HFFc6 (cell line): Measurements from ENCODE around the gene DAZAP2. TPM values are rescaled to one million over a fixed set of nuclear protein-coding genes. Genes with fewer than 3 reads are reported as not detected.

ENCODE experiments used
- DNase-seq: peaks from one replicate; pipeline ENCODE4 v3.0.0-alpha.2; 2018
- H3K27ac Mint-ChIP-seq: 2 replicates; pipeline ENCODE4 v1.8.0; 2020; ENCODE audit warnings: mild to moderate bottlenecking, mixed read lengths
- H3K27me3 Mint-ChIP-seq: 2 replicates; pipeline ENCODE4 v1.8.0; 2021; ENCODE audit warnings: mild to moderate bottlenecking, moderate library complexity, mixed read lengths; ENCODE audit not compliant: insufficient read depth
- H3K36me3 Mint-ChIP-seq: 2 replicates; pipeline ENCODE4 v1.8.0; 2021; ENCODE audit warnings: low read depth, mixed read lengths
- H3K4me1 Mint-ChIP-seq: 2 replicates; pipeline ENCODE4 v1.8.0; 2020; ENCODE audit warnings: low read depth, mixed read lengths
- H3K4me3 Mint-ChIP-seq: 2 replicates; pipeline ENCODE4 v1.8.0; 2020; ENCODE audit warnings: mild to moderate bottlenecking, moderate library complexity, mixed read lengths
- H3K9me3 Mint-ChIP-seq: 2 replicates; pipeline ENCODE4 v1.8.0; 2020; ENCODE audit warnings: mild to moderate bottlenecking, mixed read lengths
- long read RNA-seq: library from polyadenylated mRNA; unstranded; transcript quantifications from one replicate; pipeline ENCODE4 v2.0.0, GENCODE V29; 2019
- total RNA-seq, 6 experiments: library from RNA; stranded (reverse); fragmentation: NEBNext Ultra II Directional; extraction: Animal tissue kit (Norgen Biotek cat#: 25700); gene quantifications; 2 replicates in 1 of 6; 3 replicates in 5 of 6; pipeline ENCODE4 v1.2.3, GENCODE V29; 2021
- TF ChIP-seq, protein P1 (sequence below): fragments of 200-600 bp; sonication (generic); IDR thresholded peaks from 2 replicates; pipeline ENCODE4 v1.5.0; 2021; ENCODE audit warnings: antibody characterized with exemption, mild to moderate bottlenecking

Gene DAZAP2, protein sequence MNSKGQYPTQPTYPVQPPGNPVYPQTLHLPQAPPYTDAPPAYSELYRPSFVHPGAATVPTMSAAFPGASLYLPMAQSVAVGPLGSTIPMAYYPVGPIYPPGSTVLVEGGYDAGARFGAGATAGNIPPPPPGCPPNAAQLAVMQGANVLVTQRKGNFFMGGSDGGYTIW
- total RNA-seq: 100 to 1,000 TPM in 4 of 6 experiments, 10 to 100 TPM in 2; 84.7 to 137 (median 117) TPM
- long read RNA-seq, transcript DAZAP2-201 (4 exons, 2,598 nt): major isoform, 68 of 85 reads
- long read RNA-seq, partial matches to known transcripts: 2 of 85 reads
- long read RNA-seq, other reads (novel, unspliced or antisense): 11 of 85 reads

DNA sequence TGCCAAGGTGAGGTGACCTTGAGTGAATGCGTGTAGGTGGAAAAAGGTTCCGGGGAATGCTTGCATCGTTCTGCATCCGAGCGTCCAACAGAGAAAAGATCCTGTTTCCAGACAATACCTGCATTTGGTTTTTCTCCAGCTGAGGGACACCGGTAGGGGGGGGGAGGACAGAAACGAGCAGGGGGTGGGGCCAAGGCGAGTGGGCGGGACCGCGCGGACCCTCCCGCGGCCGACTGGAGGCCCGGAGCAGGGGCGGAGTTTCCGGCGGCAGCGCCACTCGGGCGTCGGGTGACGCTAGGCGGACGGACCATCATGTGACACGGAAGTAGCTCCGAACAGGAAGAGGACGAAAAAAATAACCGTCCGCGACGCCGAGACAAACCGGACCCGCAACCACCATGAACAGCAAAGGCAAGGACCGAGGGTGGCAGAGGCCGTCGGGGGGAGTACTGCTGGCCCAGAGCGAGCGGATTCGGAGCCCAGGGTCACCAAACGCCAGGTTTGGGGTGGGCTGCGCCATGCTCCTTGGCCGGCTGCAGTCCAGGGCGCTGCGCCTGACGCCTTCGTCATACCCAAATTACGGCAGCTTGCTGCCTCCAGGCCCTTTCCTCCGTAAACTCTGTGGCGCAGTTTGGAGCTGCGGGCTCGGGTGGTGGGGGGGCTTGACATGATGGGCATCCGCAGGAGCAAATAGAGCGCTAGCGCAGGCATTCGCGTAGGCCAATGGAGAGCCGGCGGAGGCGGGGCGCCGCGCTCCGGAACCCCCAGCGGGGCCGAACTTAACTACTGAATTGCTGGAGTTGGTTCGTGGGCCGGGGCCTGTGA lies at the start of gene DAZAP2:
Gene DAZAP2, plus strand, starts transcription at position 317 of the 825 bp plus-strand sequence. Its CDS starts 82 bp downstream, at position 399.
- H3K4me3 Mint-ChIP-seq: peak within 1 kb of the TSS; percentile 94
- DNase-seq: peak; percentile 91
- no peaks in the 10 kb centered on the region for H3K9me3 Mint-ChIP-seq
- TF ChIP-seq, protein P1, sequence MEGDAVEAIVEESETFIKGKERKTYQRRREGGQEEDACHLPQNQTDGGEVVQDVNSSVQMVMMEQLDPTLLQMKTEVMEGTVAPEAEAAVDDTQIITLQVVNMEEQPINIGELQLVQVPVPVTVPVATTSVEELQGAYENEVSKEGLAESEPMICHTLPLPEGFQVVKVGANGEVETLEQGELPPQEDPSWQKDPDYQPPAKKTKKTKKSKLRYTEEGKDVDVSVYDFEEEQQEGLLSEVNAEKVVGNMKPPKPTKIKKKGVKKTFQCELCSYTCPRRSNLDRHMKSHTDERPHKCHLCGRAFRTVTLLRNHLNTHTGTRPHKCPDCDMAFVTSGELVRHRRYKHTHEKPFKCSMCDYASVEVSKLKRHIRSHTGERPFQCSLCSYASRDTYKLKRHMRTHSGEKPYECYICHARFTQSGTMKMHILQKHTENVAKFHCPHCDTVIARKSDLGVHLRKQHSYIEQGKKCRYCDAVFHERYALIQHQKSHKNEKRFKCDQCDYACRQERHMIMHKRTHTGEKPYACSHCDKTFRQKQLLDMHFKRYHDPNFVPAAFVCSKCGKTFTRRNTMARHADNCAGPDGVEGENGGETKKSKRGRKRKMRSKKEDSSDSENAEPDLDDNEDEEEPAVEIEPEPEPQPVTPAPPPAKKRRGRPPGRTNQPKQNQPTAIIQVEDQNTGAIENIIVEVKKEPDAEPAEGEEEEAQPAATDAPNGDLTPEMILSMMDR: 0 out of 2 replicates have a peak, but pooled peaks have one; percentile 27
- peaks cover 36% of the 10 kb centered on the region for H3K4me1 Mint-ChIP-seq
- no peaks in the 10 kb centered on the region; the same call in none of the 2 replicates for H3K27me3 Mint-ChIP-seq
- peaks cover 28% of the 10 kb centered on the region for H3K36me3 Mint-ChIP-seq
- peak within 1 kb of the TSS; percentile 99 for H3K27ac Mint-ChIP-seq

DNA sequence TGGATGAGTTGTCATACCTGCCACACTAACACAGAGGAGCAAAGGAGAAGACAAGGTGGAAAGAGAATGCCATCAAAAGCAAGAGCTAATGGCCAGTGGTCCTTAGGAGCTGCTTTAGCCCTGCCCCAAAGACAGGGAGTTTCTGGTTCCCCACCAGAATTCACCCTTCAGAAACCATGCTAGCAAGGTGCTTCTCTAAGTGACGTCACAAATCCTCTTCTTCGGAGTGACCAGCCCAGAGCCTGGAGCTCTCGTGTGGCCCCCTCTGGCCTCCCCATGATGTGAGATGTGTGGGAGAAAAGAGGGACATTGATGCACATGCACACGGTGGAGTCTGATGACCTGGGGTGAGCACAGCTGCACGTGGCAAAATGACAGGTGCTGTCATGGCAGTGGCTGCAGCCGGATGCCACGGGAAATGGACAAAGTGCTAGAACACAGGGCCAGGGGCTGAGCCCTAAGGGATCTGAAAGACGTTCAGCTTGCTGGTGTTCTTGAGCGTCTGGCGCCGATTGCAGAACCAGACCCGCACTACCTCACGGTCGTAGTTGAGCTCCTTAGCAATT lies 48.8 kb upstream of the DAZAP2 start:
- TF ChIP-seq, protein P1: no peak
- H3K4me1 Mint-ChIP-seq: 0 out of 2 replicates have a peak, but pooled peaks cover 4% of the 10 kb centered on the region
- no peak overlapping the region for H3K4me3 Mint-ChIP-seq
- no peak for DNase-seq
- no peak overlapping the region for H3K27ac Mint-ChIP-seq
- H3K27me3 Mint-ChIP-seq: peaks cover 9% of the 10 kb centered on the region
- no peaks in the 10 kb centered on the region; the same call in 1 of the 2 replicates for H3K36me3 Mint-ChIP-seq
- H3K9me3 Mint-ChIP-seq: no peaks in the 10 kb centered on the region

DNA sequence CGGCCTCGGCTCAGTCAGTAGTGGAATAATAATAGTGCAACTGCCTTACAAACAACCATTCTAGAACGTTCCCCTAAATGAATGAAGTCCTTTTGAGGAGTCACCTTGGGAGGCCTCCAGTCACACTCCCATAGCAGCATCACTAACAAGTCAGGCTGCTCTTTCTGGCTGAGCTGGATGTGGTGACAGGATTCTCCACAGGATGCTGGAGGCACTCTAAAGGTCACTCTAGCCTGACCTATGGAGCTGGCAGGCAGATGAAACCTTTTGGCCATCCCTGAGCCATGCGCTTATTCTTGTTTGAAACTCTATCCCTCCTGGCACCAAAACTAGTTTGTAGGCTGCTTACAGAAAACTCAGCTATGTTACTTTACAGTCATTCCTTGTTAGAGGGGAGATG lies 47.8 kb upstream of the DAZAP2 start:
- 0 out of 2 replicates have a peak, but pooled peaks cover 4% of the 10 kb centered on the region for H3K4me1 Mint-ChIP-seq
- peaks cover 4% of the 10 kb centered on the region for H3K27me3 Mint-ChIP-seq
- H3K9me3 Mint-ChIP-seq: no peaks in the 10 kb centered on the region
- H3K36me3 Mint-ChIP-seq: no peaks in the 10 kb centered on the region; the same call in 1 of the 2 replicates
- H3K27ac Mint-ChIP-seq: no peak overlapping the region
- DNase-seq: no peak
- TF ChIP-seq, protein P1: no peak
- no peak overlapping the region for H3K4me3 Mint-ChIP-seq

DNA sequence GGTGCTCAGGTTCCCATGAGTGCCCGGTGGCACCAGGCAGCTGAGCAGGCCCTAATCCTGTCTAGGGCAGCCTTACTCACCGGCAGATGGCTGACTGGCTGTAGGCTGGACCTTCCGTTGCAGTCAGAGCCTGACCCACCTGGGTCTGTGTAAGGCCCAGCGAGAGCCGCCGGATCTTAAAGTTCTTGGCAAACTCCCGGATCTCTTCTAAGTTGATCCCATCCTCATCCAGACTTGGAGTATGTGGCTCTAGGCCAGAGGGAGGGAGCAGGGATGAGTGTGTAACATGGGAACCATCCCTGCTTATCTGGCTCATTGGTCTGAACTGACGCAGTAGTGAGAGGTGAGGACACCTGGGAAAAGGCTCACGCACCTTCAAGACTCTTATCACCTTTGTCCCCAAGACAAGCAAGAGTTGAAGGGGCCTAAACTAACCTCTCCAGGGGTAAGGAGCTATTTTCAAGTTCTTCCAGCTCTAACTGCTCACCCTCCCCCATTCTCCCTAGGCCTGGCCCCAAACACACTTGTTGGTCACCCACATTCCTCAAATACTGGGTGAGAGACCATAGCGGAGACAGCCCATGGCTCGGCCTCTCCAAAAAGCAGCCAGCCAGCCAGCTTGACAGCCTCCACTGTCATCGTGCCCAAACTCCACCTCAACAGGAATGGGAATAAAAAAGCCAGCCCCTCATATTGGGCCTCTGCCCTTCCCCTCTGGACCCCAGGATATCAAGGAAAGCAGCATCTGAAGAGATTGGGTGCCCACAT lies 46.9 kb upstream of the DAZAP2 start:
- H3K27me3 Mint-ChIP-seq: peaks cover 2% of the 10 kb centered on the region
- 0 out of 2 replicates have a peak, but pooled peaks cover 4% of the 10 kb centered on the region for H3K4me1 Mint-ChIP-seq
- no peaks in the 10 kb centered on the region; the same call in 1 of the 2 replicates for H3K36me3 Mint-ChIP-seq
- TF ChIP-seq, protein P1: no peak
- no peak overlapping the region for H3K4me3 Mint-ChIP-seq
- H3K9me3 Mint-ChIP-seq: no peaks in the 10 kb centered on the region
- H3K27ac Mint-ChIP-seq: no peak overlapping the region
- no peak for DNase-seq

DNA sequence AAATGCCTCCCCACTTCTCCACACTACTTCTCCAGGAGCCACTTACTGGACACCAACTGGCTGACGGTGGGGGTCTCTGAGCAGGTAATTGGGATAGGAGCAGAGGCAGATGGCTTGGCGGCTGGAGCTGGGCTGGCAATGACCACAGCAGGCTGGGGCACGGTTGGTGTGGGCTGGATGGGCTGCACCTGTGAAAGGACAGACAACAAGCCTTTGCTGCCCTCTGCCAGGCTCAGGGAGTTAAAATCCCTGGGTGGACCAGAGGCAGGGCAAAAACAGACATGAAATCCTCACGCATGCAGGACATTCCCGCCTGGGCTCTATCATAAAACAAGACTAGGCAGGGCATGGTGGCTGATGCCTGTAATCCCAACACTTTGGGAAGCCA lies 46.3 kb upstream of the DAZAP2 start:
- no peak for DNase-seq
- peaks cover 2% of the 10 kb centered on the region for H3K27me3 Mint-ChIP-seq
- no peaks in the 10 kb centered on the region for H3K9me3 Mint-ChIP-seq
- no peaks in the 10 kb centered on the region; the same call in 1 of the 2 replicates for H3K36me3 Mint-ChIP-seq
- H3K4me3 Mint-ChIP-seq: no peak overlapping the region
- 0 out of 2 replicates have a peak, but pooled peaks cover 4% of the 10 kb centered on the region for H3K4me1 Mint-ChIP-seq
- H3K27ac Mint-ChIP-seq: no peak overlapping the region
- TF ChIP-seq, protein P1: no peak
